ENCODE measurements around the gene ARID1A. TPM values are rescaled to one million over a fixed set of nuclear protein-coding genes. Genes with fewer than 3 reads are reported as not detected.

The ARID1A gene
- total RNA-seq, 4 donors from 2014 or later = 16.7 to 119 (median 41.2) TPM

- Histone ChIP-seq H3K27ac (peak overlapping the region; percentile 98 to 99), H3K36me3 (no peaks in the 10 kb centered on the region), H3K9me3 (no peaks in the 10 kb centered on the region), H3K4me3 (peak overlapping the region; percentile 60 to 98), H3K4me1 (peaks cover 17 to 19% of the 10 kb centered on the region in 2 donors), H3K27me3 (no peaks in the 10 kb centered on the region)
- intact Hi-C loops (cut with DNase I; ENCODE audit: low total_unique reads) = loop anchor here (2.0 kb wide), 1 partner anchor 93 kb away; no protein-coding TSS in a partner anchor
- DNase-seq = peak; percentile 31 to 43
- no peak for TF ChIP-seq CTCF (IDR thresholded peaks at IDR 0.05)
- TF ChIP-seq POLR2A (IDR thresholded peaks at IDR 0.05) = no peak
Observed at GRCh38 chr1:26696119-26696653, 371 bp downstream of the ARID1A start.

GRCh38 chr1:26696654-26697430 is 1.0 kb downstream of the ARID1A start:
- no peaks in the 10 kb centered on the region for H3K9me3 ChIP-seq
- H3K27ac ChIP-seq = peak overlapping the region; percentile 98 to 99
- H3K27me3 ChIP-seq = no peaks in the 10 kb centered on the region
- intact Hi-C loops (cut with DNase I; ENCODE audit: low total_unique reads) = loop anchor here (2.0 kb wide), 1 partner anchor 92 kb away; no protein-coding TSS in a partner anchor
- TF ChIP-seq POLR2A (IDR thresholded peaks at IDR 0.05) (no peak), CTCF (IDR thresholded peaks at IDR 0.05) (no peak)
- peak overlapping the region; percentile 60 to 98 for H3K4me3 ChIP-seq
- H3K36me3 ChIP-seq = no peaks in the 10 kb centered on the region
- peaks cover 18 to 22% of the 10 kb centered on the region in 2 donors for H3K4me1 ChIP-seq
- peak; percentile 31 to 37 for DNase-seq

- H3K4me1 ChIP-seq = peaks cover 21 to 22% of the 10 kb centered on the region in 2 donors
- H3K27ac ChIP-seq = peak overlapping the region; percentile 98 to 99
- no peaks in the 10 kb centered on the region for H3K36me3 ChIP-seq
- no peak for TF ChIP-seq CTCF (IDR thresholded peaks at IDR 0.05)
- TF ChIP-seq POLR2A (IDR thresholded peaks at IDR 0.05) = no peak
- no peaks in the 10 kb centered on the region for H3K27me3 ChIP-seq
- H3K4me3 ChIP-seq = peak overlapping the region; percentile 60 to 98
- DNase-seq = no peak
- no peaks in the 10 kb centered on the region for H3K9me3 ChIP-seq
- intact Hi-C loops (cut with DNase I; ENCODE audit: low total_unique reads) = loop anchor here (2.0 kb wide), 1 partner anchor 91 kb away; no protein-coding TSS in a partner anchor
Observed at GRCh38 chr1:26697431-26697977, 1.7 kb downstream of the ARID1A start.

- H3K9me3 ChIP-seq = no peaks in the 10 kb centered on the region
- peak; percentile 31 to 65 for DNase-seq
- H3K36me3 ChIP-seq = no peaks in the 10 kb centered on the region
- H3K4me1 ChIP-seq = peaks cover 21 to 22% of the 10 kb centered on the region in 2 donors
- H3K27ac ChIP-seq = peak overlapping the region; percentile 98 to 99
- H3K4me3 ChIP-seq = peak overlapping the region; percentile 60 to 98
- intact Hi-C loops (cut with DNase I; ENCODE audit: low total_unique reads) = loop anchor here (2.0 kb wide), 1 partner anchor 91 kb away; no protein-coding TSS in a partner anchor
- H3K27me3 ChIP-seq = no peaks in the 10 kb centered on the region
- TF ChIP-seq POLR2A (IDR thresholded peaks at IDR 0.05) = peak; percentile 65 to 66
- peak in 1 of 4 experiments; percentile 12 for TF ChIP-seq CTCF (IDR thresholded peaks at IDR 0.05)
Observed at GRCh38 chr1:26697978-26698849, 2.4 kb downstream of the ARID1A start.

Data from uterus (tissue), 4 donors.